ENCODE results near the gene ABCC3. TPM values are rescaled to one million over a fixed set of nuclear protein-coding genes. Genes with fewer than 3 reads are reported as not detected.
A peak's percentile ranks its signal among the peaks of the same experiment; 100 is the strongest.

ABCC3 gene
- total and polyA plus RNA-seq, 8 donors: 30.9 to 120 (median 50.3) TPM

DNA sequence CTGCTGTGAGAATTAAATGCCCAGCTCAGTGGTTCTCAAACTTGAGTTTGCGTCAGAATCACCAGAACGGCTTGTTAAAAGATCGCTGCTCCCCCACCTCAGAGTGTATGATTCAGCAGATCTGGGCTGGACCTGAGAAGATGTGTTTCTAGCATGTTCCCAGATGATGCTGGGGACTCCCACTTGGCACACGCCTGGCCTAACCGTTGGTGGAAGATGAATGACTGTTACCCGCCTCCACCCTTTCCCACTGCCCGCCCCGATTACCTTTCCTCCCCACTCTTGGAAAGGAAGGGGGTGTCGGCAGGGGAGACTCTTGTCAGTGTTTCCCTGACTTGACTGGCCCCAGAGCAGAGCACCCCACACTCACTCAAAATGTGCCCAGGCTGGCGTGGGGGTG, 29.3 kb upstream of the ABCC3 start:
- intact Hi-C loops (cut with DNase I): no loop called here
- DNase-seq (no peak), ATAC-seq (peak; percentile 13)
- H3K27me3 ChIP-seq: peaks cover 0 to 31% of the 10 kb centered on the region in 2 donors
- TF ChIP-seq, protein P1, sequence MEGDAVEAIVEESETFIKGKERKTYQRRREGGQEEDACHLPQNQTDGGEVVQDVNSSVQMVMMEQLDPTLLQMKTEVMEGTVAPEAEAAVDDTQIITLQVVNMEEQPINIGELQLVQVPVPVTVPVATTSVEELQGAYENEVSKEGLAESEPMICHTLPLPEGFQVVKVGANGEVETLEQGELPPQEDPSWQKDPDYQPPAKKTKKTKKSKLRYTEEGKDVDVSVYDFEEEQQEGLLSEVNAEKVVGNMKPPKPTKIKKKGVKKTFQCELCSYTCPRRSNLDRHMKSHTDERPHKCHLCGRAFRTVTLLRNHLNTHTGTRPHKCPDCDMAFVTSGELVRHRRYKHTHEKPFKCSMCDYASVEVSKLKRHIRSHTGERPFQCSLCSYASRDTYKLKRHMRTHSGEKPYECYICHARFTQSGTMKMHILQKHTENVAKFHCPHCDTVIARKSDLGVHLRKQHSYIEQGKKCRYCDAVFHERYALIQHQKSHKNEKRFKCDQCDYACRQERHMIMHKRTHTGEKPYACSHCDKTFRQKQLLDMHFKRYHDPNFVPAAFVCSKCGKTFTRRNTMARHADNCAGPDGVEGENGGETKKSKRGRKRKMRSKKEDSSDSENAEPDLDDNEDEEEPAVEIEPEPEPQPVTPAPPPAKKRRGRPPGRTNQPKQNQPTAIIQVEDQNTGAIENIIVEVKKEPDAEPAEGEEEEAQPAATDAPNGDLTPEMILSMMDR (IDR thresholded peaks at IDR 0.05): no peak
- no peak overlapping the region for H3K4me3 ChIP-seq
- H3K36me3 ChIP-seq: no peaks in the 10 kb centered on the region
- H3K27ac ChIP-seq: no peak overlapping the region
- H3K9me3 ChIP-seq: no peaks in the 10 kb centered on the region
- H3K4me1 ChIP-seq: peaks cover 0 to 9% of the 10 kb centered on the region in 2 donors

DNA sequence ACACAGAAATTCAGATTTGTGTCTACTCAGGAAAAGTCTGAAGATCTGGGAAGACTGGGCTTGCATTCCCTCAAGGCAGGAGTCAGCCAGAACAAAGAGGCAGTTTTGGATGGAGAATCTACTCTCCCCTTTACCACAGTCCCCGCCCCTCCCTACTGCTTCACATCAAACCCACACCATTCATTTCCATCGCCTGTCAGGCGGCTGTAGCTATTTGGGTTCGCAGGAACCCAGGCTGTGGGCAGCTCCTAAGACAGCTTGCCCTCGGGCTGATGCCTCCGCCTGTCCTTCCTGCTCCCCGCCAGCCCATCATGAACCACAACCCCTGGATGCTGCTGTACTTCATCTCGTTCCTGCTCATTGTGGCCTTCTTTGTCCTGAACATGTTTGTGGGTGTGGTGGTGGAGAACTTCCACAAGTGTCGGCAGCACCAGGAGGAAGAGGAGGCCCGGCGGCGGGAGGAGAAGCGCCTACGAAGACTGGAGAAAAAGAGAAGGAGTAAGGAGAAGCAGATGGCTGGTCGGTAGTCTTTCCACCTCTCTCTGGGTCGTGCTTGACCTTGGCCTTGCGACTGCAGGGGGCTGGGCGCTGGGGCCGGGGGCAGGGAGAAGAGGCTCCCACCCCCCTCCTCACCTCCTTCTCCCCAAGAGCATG, 27.0 kb upstream of the ABCC3 start:
- Histone ChIP-seq H3K9me3 (no peaks in the 10 kb centered on the region), H3K36me3 (no peaks in the 10 kb centered on the region), H3K4me3 (no peak overlapping the region), H3K4me1 (peaks cover 0 to 9% of the 10 kb centered on the region in 2 donors), H3K27me3 (peaks cover 0 to 31% of the 10 kb centered on the region in 2 donors), H3K27ac (no peak overlapping the region)
- DNase-seq: peak in 1 of 4 donors; percentile 73
- ATAC-seq: no peak
- intact Hi-C loops (cut with DNase I): no loop called here
- TF ChIP-seq, protein P1 (IDR thresholded peaks at IDR 0.05): no peak

DNA sequence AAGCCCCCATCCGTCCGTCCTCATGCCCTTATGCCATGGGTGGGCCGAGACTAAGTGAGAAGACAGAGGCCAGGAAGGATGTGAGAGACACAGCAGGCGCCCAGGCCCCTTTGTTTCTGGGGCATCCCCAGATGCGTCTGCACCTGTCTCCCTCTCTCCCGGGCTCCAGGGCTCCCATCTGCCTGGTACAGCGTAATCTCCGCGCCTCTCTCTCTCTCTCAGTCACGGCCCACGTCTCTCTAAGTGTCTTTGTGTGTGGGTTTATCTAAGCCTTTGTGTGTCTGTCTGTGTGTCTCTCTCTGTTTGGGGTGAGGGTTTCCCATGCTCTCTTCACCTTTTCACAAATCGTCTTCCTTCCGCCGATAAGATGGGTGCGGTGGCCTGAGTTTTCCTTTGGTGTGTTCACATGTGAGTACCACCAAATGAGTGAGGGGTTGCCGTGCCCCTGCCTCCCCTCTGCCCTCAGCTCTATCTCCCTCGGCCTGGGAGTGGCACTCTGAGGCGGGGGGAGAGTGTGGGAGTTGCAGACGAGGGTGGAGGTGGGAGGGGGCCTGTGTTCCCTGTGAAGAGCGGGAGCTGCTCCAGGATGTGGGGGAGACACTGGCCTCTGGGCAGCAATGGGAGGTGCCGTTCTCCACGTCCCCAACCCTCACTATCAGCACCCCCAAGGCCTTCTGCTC, 25.8 kb upstream of the ABCC3 start:
- DNase-seq (peak in 1 of 4 donors; percentile 51), ATAC-seq (no peak)
- no peak overlapping the region for H3K4me3 ChIP-seq
- H3K36me3 ChIP-seq: no peaks in the 10 kb centered on the region
- intact Hi-C loops (cut with DNase I): no loop called here
- H3K27ac ChIP-seq: no peak overlapping the region
- TF ChIP-seq, protein P1 (IDR thresholded peaks at IDR 0.05): no peak
- no peaks in the 10 kb centered on the region for H3K9me3 ChIP-seq
- peaks cover 0 to 9% of the 10 kb centered on the region in 2 donors for H3K4me1 ChIP-seq
- H3K27me3 ChIP-seq: peaks cover 0 to 42% of the 10 kb centered on the region in 2 donors

DNA sequence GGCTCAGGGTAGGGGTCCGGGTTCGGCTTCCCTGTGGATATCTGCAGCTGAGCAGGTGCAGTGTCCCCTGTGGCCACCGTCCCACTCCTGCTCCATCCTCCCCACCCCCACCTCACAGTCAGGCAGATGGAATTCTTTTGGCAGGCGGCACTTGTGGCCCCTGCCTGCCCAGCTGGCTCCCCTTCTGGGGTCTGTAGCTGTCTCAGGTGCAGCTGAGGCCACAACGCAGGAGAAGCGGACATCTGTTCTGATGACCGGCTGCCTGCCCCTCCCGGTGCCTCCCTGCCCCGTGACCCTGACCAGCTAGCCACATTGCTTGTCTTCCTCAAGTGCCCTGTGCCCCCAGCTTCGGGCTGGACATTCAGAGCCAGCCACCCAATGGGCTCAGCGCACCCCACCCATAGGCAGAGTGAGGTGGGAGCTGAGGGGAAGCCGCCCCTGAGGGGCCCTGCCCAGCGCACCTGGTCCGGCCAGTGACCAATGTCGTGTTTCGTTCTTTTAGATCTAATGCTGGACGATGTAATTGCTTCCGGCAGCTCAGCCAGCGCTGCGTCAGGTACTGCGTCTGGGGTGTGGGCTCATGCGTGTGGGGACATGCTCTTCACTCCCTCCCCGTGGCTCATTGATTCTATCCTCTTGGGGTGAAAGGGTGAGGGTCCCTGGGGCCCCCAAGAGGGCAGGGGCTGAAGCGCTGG, 25.2 kb upstream of the ABCC3 start:
- DNase-seq (peak in 1 of 4 donors; percentile 70), ATAC-seq (no peak)
- H3K4me1 ChIP-seq: peaks cover 0 to 8% of the 10 kb centered on the region in 2 donors
- no peaks in the 10 kb centered on the region for H3K36me3 ChIP-seq
- no peak overlapping the region for H3K4me3 ChIP-seq
- TF ChIP-seq, protein P1 (IDR thresholded peaks at IDR 0.05): no peak
- H3K9me3 ChIP-seq: no peaks in the 10 kb centered on the region
- intact Hi-C loops (cut with DNase I): no loop called here
- no peak overlapping the region for H3K27ac ChIP-seq
- H3K27me3 ChIP-seq: peaks cover 0 to 36% of the 10 kb centered on the region in 2 donors

DNA sequence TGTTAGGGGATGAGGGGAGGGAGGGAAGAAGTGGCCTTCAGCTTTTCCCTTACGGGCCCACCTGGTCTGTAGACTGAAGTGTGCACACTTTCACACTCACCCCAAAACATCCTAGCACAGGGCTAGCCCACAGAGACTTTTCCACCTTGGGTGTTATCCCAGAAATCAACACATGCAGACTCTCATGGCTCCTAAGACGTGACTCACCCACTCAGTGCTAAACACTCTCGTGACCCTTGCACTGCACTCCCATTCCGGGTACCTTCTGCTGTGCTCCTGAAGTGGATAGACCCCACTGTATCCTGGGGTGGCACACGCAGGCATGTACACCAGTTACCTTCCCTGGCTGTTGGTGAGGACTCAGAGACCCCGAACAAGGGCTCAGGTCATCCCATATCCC, 23.0 kb upstream of the ABCC3 start:
- no peaks in the 10 kb centered on the region for H3K4me1 ChIP-seq
- TF ChIP-seq, protein P1 (IDR thresholded peaks at IDR 0.05): no peak
- peaks cover 0 to 22% of the 10 kb centered on the region in 2 donors for H3K27me3 ChIP-seq
- H3K36me3 ChIP-seq: no peaks in the 10 kb centered on the region
- ATAC-seq (peak; percentile 42), DNase-seq (no peak)
- no peak overlapping the region for H3K27ac ChIP-seq
- intact Hi-C loops (cut with DNase I): no loop called here
- H3K4me3 ChIP-seq: no peak overlapping the region
- H3K9me3 ChIP-seq: no peaks in the 10 kb centered on the region
